ENCODE data around the gene AARS2. TPM values are rescaled to one million over a fixed set of nuclear protein-coding genes. Genes with fewer than 3 reads are reported as not detected.

AARS2 gene
- total and polyA plus RNA-seq, 2 of the 8 experiments (the other 6 are each of a cell fraction or from before 2014, with no cell fraction given): 8.6 to 20.4 TPM

- TF ChIP-seq CHD7 (IDR thresholded peaks at IDR 0.05; ENCODE audit: insufficient replicate concordance, low read length): no peak
- no peak for TF ChIP-seq KDM4A (IDR thresholded peaks at IDR 0.05; ENCODE audit: low read depth, low read length, severe bottlenecking)
- peak; percentile 73 for TF ChIP-seq CTBP2 (IDR thresholded peaks at IDR 0.05; ENCODE audit: borderline replicate concordance, insufficient read depth, insufficient read length, low read length)
Measured at GRCh38 chr6:44268095-44268628, 45.0 kb downstream of the AARS2 start (continued).
